Raji (cell line): ENCODE measurements around the gene ZFAND2A.

Experiments
- POLR2A ChIP-seq: IDR thresholded peaks from 2 replicates; pipeline ENCODE4 v1.6.1; 2011; ENCODE audit warnings: low read depth, low read length, control low read depth; ENCODE audit not compliant: insufficient read depth

ZFAND2A gene

DNA sequence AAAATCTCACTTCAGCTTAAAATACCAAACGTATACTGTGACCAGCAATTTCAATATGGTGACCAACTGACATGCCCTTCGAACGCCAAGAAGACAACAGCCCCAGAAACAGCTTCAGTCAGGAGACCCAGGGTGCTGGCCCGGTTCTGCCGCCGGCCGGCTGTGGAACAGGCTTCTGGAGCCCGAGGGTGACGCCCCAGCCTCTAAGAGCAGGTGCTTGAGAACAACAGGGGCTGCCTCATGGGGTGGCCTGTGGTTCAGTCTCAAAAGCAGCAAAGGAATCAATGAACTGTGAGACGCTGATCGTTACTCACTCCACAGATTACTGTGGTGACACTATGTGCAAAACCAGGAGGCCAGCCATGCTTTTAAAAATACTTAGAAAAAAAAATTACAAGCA, 54.8 kb downstream of the ZFAND2A start:
- no peak for TF ChIP-seq POLR2A

DNA sequence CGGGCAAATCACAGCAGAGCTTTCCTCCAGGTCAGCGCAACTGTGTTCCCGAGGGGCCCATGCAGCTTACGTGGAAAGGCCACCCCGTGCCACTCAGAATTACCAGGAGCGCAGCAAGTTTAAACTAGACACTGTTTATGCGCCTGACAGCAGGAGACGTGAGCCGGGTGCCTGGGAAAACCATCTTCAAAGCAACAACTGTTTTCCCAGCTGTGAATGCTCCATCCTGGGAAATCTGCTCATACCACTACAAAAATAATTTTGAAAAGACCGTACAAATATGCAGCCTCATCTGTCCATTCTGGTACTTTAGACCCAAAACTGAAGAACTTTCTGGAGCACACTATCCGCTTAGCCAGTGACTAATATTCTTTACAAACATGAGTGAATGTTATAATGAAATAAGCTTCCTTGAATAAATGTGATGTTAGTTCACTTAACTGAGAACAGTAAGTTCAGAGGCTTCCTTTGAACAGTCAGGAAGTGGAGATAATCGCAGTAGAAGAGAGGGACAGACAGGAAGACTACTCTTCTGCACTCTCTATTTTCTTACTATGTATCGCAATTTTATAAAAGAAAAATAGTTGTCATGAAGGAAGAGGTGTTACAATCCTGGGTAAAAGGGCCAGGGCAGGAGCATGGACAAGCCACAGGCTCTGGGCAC, 55.3 kb downstream of the ZFAND2A start:
- TF ChIP-seq POLR2A: no peak

DNA sequence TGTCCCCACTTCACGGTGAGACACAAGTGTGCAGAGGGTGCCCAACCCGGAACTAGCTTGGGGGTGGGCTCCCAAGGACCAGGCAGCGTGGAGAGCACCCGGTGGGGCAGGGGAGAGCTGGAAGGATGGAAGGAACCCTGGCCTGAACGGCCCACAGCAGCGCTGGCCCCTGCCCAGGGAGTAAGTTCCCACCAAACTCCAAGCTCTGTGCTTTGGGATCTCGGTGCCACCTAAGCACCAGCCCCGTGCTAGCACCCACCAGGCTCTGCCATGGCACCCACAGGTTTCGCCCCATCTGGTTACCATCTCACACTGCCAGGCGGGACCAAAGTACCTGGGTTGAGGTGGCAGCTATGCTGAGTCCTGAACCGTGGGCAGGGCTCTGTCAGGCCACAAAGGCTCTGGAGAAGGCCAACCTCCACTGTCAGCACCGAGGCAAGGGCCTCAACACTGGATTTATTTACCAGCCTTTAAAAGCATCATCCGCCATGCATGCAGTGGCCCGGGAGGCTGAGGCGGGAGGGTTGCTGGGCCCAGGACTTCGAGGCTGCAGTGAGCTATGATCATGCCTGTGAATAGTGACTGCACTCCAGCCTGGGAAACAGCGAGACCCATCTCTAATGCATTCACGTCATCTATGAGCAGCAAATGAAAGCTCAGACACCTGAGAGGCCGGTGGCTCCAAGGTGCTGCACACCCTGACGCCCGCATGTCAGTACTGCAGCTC, 56.0 kb downstream of the ZFAND2A start:
- no peak for TF ChIP-seq POLR2A

DNA sequence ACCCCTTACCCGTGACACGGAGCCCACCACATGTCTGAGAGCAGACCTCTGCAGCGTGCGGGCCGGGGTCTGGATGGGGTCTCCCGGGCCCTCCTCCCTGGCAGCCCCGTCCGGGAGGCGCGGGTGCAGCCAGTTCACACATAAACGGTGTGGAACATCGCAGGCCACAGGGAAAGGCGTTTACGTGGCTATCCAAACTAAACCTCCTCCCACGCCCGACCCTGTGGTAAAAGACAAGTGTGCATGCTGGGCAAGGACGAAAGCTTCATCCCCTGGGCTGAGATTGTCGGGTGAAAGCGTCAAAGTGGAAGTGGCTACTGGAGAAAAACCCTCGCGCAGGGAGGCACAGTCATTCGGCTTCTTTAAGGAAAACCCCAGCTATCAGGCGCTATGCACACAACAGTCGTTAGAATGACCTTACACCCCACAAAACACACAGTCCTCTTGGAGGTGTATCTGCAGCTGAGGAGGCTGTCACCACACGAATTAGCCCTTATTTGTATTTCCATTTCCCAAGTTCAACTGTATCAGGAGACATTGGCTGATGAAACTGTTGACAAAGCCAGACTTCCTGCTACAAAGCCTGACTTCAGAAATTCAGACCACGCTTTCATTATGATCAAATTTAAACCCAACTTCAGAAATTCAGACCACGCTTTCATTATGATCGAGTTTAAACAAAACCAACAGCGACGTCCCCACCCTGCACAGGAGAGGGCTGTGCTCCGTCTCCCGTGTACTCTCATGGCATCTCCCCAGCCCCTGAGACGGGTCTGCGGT, 56.8 kb downstream of the ZFAND2A start:
- TF ChIP-seq POLR2A: no peak
